ENCODE results near the gene SCAF8.
"Not testable (repeated sequence)": the region's sequence is repeated elsewhere in the genome, so short reads cannot be mapped to it uniquely, and the experiment has no call there.

SCAF8 gene

DNA sequence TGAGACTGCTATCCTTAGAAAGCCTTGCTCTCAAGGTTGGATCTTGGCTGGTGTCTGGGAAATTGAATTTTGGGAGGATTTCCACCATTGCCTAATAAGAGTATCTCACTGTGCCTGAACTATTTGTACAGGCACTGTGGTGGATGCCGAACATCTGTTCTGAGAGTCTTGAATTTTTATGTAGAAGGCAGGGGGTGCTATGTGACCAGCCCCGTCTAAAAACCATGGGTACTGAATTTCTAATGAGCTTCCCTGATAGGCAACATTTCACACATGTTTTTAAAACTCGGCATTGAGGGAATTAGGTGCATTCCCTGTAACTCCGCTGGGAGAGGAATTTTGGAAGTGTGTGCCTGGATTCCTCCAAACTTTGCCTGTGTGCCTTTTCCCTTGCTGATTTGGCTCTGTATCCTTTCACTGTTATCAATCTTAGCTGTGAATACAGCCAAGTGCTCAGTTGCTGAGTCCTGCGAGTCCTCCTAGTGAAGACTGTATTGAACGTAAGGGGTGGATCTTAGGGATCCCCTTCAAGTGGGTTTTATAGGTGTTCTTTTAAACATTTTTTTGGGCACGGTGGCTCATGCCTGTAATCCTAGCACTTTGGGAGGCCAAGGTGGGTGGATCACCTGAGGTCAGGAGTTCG, 27.6 kb upstream of the SCAF8 start:
- DNase-seq (ENCODE audit: extremely low read depth, low read depth), result no peak

DNA sequence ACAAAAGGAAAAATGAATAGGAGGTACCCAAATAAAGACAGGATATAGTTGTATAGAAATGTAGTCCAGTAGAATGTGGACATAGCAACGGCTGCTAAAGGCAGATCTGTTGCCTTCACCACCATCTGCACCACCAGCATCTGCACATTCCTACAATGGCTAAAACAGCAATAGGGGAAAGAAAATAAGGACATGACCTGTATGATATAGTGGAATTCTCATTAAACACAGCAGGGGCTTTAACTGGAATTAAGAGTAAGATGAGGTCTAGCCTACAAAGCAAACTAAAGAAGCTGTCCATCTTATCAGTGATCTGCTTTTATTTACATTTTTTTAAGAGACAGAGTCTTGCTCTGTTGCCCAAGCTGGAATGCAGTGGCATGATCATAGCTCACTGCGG, 26.8 kb upstream of the SCAF8 start:
- TF ChIP-seq, protein P1, sequence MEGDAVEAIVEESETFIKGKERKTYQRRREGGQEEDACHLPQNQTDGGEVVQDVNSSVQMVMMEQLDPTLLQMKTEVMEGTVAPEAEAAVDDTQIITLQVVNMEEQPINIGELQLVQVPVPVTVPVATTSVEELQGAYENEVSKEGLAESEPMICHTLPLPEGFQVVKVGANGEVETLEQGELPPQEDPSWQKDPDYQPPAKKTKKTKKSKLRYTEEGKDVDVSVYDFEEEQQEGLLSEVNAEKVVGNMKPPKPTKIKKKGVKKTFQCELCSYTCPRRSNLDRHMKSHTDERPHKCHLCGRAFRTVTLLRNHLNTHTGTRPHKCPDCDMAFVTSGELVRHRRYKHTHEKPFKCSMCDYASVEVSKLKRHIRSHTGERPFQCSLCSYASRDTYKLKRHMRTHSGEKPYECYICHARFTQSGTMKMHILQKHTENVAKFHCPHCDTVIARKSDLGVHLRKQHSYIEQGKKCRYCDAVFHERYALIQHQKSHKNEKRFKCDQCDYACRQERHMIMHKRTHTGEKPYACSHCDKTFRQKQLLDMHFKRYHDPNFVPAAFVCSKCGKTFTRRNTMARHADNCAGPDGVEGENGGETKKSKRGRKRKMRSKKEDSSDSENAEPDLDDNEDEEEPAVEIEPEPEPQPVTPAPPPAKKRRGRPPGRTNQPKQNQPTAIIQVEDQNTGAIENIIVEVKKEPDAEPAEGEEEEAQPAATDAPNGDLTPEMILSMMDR (IDR thresholded peaks at IDR 0.05; ENCODE audit: low read depth, low read length), result no peak
- DNase-seq (ENCODE audit: extremely low read depth, low read depth), result no peak

More for the DNA sequence above, 27.6 kb upstream of the SCAF8 start:
- TF ChIP-seq, protein P1 (IDR thresholded peaks at IDR 0.05; ENCODE audit: low read depth, low read length), result no peak

GRCh38 chr6:154709621-154710020, 23.6 kb upstream of the SCAF8 start:
- DNase-seq (ENCODE audit: extremely low read depth, low read depth), result no peak
- TF ChIP-seq, protein P1 (IDR thresholded peaks at IDR 0.05; ENCODE audit: low read depth, low read length), result no peak

GRCh38 chr6:154710689-154711088, 22.5 kb upstream of the SCAF8 start:
- TF ChIP-seq, protein P1 (IDR thresholded peaks at IDR 0.05; ENCODE audit: low read depth, low read length), result no peak
- DNase-seq (ENCODE audit: extremely low read depth, low read depth), result no peak

- TF ChIP-seq, protein P1 (IDR thresholded peaks at IDR 0.05; ENCODE audit: low read depth, low read length), result no peak
- no peak for DNase-seq (ENCODE audit: extremely low read depth, low read depth)
These were observed 17.8 kb upstream of the SCAF8 start for GRCh38 chr6:154715446-154715845.

- not testable (repeated sequence) for DNase-seq (ENCODE audit: extremely low read depth, low read depth)
These were observed 16.9 kb upstream of the SCAF8 start for GRCh38 chr6:154716350-154716749.

DNA sequence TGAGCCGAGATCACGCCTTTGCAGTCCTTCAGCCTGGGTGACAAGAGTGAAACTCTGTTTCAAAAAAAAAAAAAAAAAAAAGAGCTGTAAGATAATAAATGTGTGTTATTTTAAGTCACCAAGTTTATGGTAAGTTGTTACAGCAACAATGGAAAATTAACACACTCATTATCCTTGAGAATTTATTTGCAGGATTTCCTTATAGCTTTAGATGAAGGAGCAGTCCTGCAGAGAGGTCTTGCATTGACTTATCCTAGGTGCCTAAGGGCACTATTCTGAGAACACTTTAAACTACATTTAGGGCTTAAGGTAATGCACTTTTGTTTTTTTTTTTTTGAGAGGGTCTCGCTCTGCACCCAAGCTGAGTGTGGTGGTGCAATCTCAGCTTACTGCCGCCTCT, 13.8 kb upstream of the SCAF8 start:
- DNase-seq (ENCODE audit: extremely low read depth, low read depth), result no peak
- TF ChIP-seq, protein P1 (IDR thresholded peaks at IDR 0.05; ENCODE audit: low read depth, low read length), result no peak

GRCh38 chr6:154719854-154720253, 13.4 kb upstream of the SCAF8 start:
- no peak for DNase-seq (ENCODE audit: extremely low read depth, low read depth)
- TF ChIP-seq, protein P1 (IDR thresholded peaks at IDR 0.05; ENCODE audit: low read depth, low read length), result no peak

Data from AG09319 (cell line).